HepG2 (cell line): Measurements from ENCODE around the gene CCNG1. TPM values are rescaled to one million over a fixed set of nuclear protein-coding genes. Genes with fewer than 3 reads are reported as not detected.
A peak's percentile ranks its signal among the peaks of the same experiment; 100 is the strongest.

Experiments used
- CBX1 ChIP-seq: IDR thresholded peaks from one replicate; pipeline ENCODE4 v1.6.1; 2016; ENCODE audit warnings: antibody characterized with exemption, low read depth
- CEBPG ChIP-seq: IDR thresholded peaks from 2 replicates; pipeline ENCODE4 v1.6.1; 2016
- KLF6 ChIP-seq: IDR thresholded peaks from 2 replicates; pipeline ENCODE4 v1.8.0; 2016; ENCODE audit warnings: missing biosample characterization, missing genetic modification reagents
- MIXL1 ChIP-seq: IDR thresholded peaks from 2 replicates; pipeline ENCODE4 v1.6.1; 2016
- REXO4 ChIP-seq: sonication (generic); formaldehyde crosslinking; IDR thresholded peaks from 2 replicates; pipeline ENCODE4 v1.8.0; 2022; ENCODE audit warnings: missing genetic modification reagents, mild to moderate bottlenecking, borderline replicate concordance
- RNF219 ChIP-seq: sonication (generic); formaldehyde crosslinking; IDR thresholded peaks from 2 replicates; pipeline ENCODE4 v1.5.0; 2020; ENCODE audit warnings: mild to moderate bottlenecking, missing genetic modification reagents
- THYN1 ChIP-seq: sonication (generic); formaldehyde crosslinking; IDR thresholded peaks from 2 replicates; pipeline ENCODE4 v1.8.1; 2023; ENCODE audit warnings: low read depth, mild to moderate bottlenecking, moderate library complexity, missing genetic modification reagents, borderline replicate concordance
- ZKSCAN1 ChIP-seq: fragments of 150-350 bp; IDR thresholded peaks from 2 replicates; pipeline ENCODE4 v1.6.1; 2014; ENCODE audit warnings: low read length
- ZNF143 ChIP-seq: sonication (generic); formaldehyde crosslinking; IDR thresholded peaks from 2 replicates; pipeline ENCODE4 v1.4.0; 2020; ENCODE audit warnings: missing genetic modification reagents
- ZNF407 ChIP-seq: sonication (generic); formaldehyde crosslinking; IDR thresholded peaks from one replicate; pipeline ENCODE4 v1.5.1; 2020; ENCODE audit warnings: mild to moderate bottlenecking, missing genetic modification reagents; ENCODE audit errors: not compliant biosample characterization
- ZNF512 ChIP-seq: sonication (generic); formaldehyde crosslinking; IDR thresholded peaks from 2 replicates; pipeline ENCODE4 v1.4.0; 2020; ENCODE audit warnings: mild to moderate bottlenecking, missing genetic modification reagents
- ZNF724P ChIP-seq: sonication (generic); formaldehyde crosslinking; IDR thresholded peaks from 2 replicates; pipeline ENCODE4 v1.8.0; 2022; ENCODE audit warnings: missing genetic modification reagents, borderline replicate concordance
- polyA plus RNA-seq, 8 experiments: library from polyadenylated mRNA; depleted of rRNA in 3 of 8; stranded (reverse) in 7 of 8; unstranded in 1 of 8; fragments of >200 nt; fragmentation: Illumina TruSeq in 4 of 8; extraction: Trizol in 4 of 8; gene quantifications; 2 replicates each; pipeline versions ENCODE4 v1.2.1 to v1.2.3, GENCODE V29; 2011 to 2016; ENCODE audit warnings: low read depth in 4 of 8, missing spikeins in 1 of 8, mixed read lengths in 1 of 8; ENCODE audit not compliant: insufficient read depth in 1 of 8
- total RNA-seq, 5 experiments: library from RNA; depleted of rRNA; stranded (reverse); fragments of >200 nt; fragmentation: Illumina TruSeq; extraction: Trizol; gene quantifications; 2 replicates each; pipeline ENCODE4 v1.2.3, GENCODE V29; 2016; ENCODE audit warnings: low read depth in 1 of 5
- TF ChIP-seq, protein P1 (sequence below): sonication (generic); formaldehyde crosslinking; IDR thresholded peaks from 2 replicates; pipeline ENCODE4 v1.4.0; 2020; ENCODE audit warnings: missing genetic modification reagents, borderline replicate concordance

The CCNG1 gene
- total and polyA plus RNA-seq, 2 of the 13 experiments (the other 11 are each of a cell fraction or from before 2014, with no cell fraction given): 181 to 353 TPM

- TF ChIP-seq ZKSCAN1: no peak
- peak; percentile 27 for TF ChIP-seq CBX1
- peak; percentile 58; the same call in 1 of the 2 replicates for TF ChIP-seq KLF6 (CRISPR knock-in tag)
- TF ChIP-seq, protein P1, sequence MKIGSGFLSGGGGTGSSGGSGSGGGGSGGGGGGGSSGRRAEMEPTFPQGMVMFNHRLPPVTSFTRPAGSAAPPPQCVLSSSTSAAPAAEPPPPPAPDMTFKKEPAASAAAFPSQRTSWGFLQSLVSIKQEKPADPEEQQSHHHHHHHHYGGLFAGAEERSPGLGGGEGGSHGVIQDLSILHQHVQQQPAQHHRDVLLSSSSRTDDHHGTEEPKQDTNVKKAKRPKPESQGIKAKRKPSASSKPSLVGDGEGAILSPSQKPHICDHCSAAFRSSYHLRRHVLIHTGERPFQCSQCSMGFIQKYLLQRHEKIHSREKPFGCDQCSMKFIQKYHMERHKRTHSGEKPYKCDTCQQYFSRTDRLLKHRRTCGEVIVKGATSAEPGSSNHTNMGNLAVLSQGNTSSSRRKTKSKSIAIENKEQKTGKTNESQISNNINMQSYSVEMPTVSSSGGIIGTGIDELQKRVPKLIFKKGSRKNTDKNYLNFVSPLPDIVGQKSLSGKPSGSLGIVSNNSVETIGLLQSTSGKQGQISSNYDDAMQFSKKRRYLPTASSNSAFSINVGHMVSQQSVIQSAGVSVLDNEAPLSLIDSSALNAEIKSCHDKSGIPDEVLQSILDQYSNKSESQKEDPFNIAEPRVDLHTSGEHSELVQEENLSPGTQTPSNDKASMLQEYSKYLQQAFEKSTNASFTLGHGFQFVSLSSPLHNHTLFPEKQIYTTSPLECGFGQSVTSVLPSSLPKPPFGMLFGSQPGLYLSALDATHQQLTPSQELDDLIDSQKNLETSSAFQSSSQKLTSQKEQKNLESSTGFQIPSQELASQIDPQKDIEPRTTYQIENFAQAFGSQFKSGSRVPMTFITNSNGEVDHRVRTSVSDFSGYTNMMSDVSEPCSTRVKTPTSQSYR (CRISPR knock-in tag): no peak
- TF ChIP-seq MIXL1 (CRISPR knock-in tag): peak; percentile 80
- no peak for TF ChIP-seq CEBPG (CRISPR knock-in tag)
- TF ChIP-seq THYN1 (CRISPR knock-in tag): no peak
- no peak for TF ChIP-seq REXO4 (CRISPR knock-in tag)
- no peak for TF ChIP-seq ZNF724P (CRISPR knock-in tag)
- no peak for TF ChIP-seq RNF219
- no peak for TF ChIP-seq ZNF143
- TF ChIP-seq ZNF407 (CRISPR knock-in tag): no peak
- TF ChIP-seq ZNF512 (CRISPR knock-in tag): no peak
Measured at GRCh38 chr5:163437309-163438182, at the start of gene CCNG1 (continued).
